Muscle layer of colon (tissue), 2 donors: ENCODE measurements around the gene CLEC5A.
"Not testable (repeated sequence)": the region's sequence is repeated elsewhere in the genome, so short reads cannot be mapped to it uniquely, and the experiment has no call there.

Experiments used
- H3K27ac ChIP-seq: one replicate; pipeline ENCODE4 v1.7.0; 2013; ENCODE audit warnings: low read depth, mild to moderate bottlenecking, low read length, moderate library complexity
- H3K27me3 ChIP-seq, 2 donors: one replicate each; pipeline ENCODE4 v1.7.0; 2013; ENCODE audit warnings: low read length in 2 of 2, mild to moderate bottlenecking in 2 of 2; ENCODE audit not compliant: insufficient read depth in 2 of 2, control insufficient read depth in 1 of 2
- H3K36me3 ChIP-seq: one replicate; pipeline ENCODE4 v1.7.0; 2013; ENCODE audit warnings: mild to moderate bottlenecking, low read length; ENCODE audit not compliant: insufficient read depth
- H3K4me1 ChIP-seq: one replicate; pipeline ENCODE4 v1.7.0; 2013; ENCODE audit warnings: mild to moderate bottlenecking, low read length; ENCODE audit not compliant: insufficient read depth
- H3K4me3 ChIP-seq, 2 donors: one replicate each; pipeline ENCODE4 v1.7.0; 2013; ENCODE audit warnings: low read length in 2 of 2, low read depth in 1 of 2, mild to moderate bottlenecking in 1 of 2, moderate library complexity in 1 of 2
- H3K9ac ChIP-seq: one replicate; pipeline ENCODE4 v1.7.0; 2013; ENCODE audit warnings: low read length
- H3K9me3 ChIP-seq: one replicate; pipeline ENCODE4 v1.7.0; 2013; ENCODE audit warnings: mild to moderate bottlenecking, low read length
- donor health status: abdominal sarcoma.
- donor health status: Adenocarcinoma of cecum.

CLEC5A gene

GRCh38 chr7:141944811-141945210 is 2.0 kb downstream of the CLEC5A start:
- no peak overlapping the region for H3K27ac ChIP-seq
- H3K4me3 ChIP-seq = no peak overlapping the region
- H3K9ac ChIP-seq = no peak overlapping the region
- H3K9me3 ChIP-seq = no peaks in the 10 kb centered on the region
- H3K4me1 ChIP-seq = no peaks in the 10 kb centered on the region
- no peaks in the 10 kb centered on the region for H3K36me3 ChIP-seq
- H3K27me3 ChIP-seq = no peaks in the 10 kb centered on the region

- H3K4me1 ChIP-seq = no peaks in the 10 kb centered on the region
- H3K9me3 ChIP-seq = no peaks in the 10 kb centered on the region
- H3K27me3 ChIP-seq = no peaks in the 10 kb centered on the region
- H3K27ac ChIP-seq = no peak overlapping the region
- H3K4me3 ChIP-seq = no peak overlapping the region
- no peak overlapping the region for H3K9ac ChIP-seq
- H3K36me3 ChIP-seq = no peaks in the 10 kb centered on the region
Observed at GRCh38 chr7:141943846-141944245, 2.9 kb downstream of the CLEC5A start.

- Histone ChIP-seq H3K36me3 (no peaks in the 10 kb centered on the region), H3K9me3 (no peaks in the 10 kb centered on the region), H3K27me3 (no peaks in the 10 kb centered on the region), H3K27ac (no peak overlapping the region), H3K4me3 (no peak overlapping the region), H3K4me1 (no peaks in the 10 kb centered on the region), H3K9ac (no peak overlapping the region)
Observed at GRCh38 chr7:141941075-141941474, 5.7 kb downstream of the CLEC5A start.

DNA sequence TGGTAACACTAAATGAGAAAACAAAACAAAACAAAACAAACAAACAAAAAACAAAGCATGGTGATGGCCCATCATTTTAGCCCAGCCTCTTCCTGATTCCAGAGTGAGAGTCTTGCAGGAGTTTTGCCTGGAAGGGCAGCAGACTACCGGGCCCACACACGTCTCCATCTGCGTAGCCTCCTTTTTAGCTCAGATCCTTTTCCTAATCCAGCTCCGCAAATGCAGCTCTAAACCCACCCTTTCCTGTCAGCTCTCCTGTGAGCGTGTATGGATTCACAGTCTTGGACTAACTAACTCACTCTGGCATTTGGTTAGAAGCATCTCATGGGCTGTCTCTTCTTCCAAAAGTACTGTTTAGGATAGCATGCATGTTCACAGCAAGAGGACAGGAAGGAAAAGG is 16.6 kb downstream of the CLEC5A start:
- Histone ChIP-seq H3K27ac (no peak overlapping the region), H3K9me3 (no peaks in the 10 kb centered on the region), H3K4me1 (no peaks in the 10 kb centered on the region), H3K9ac (no peak overlapping the region), H3K36me3 (no peaks in the 10 kb centered on the region), H3K4me3 (no peak overlapping the region), H3K27me3 (no peaks in the 10 kb centered on the region)

DNA sequence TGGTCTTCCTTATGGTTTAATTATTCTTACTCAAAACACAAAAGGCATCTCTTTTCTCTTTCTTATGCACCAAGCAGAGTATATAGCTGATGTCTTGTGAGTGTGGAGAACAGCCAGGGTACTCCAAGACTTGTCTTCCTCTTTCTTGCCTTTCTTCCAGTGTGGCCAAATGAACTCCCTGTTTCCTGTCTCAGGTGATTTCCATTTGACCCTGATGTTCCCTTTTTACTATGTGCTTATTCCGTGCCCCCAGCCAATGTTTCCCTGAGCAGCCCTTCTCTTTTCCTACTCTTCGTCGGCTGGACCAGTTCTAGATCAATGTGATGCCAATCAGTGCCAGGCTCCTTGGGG is 18.0 kb downstream of the CLEC5A start:
- Histone ChIP-seq H3K36me3 (no peaks in the 10 kb centered on the region), H3K4me3 (no peak overlapping the region), H3K9me3 (no peaks in the 10 kb centered on the region), H3K27me3 (no peaks in the 10 kb centered on the region), H3K27ac (no peak overlapping the region), H3K9ac (no peak overlapping the region), H3K4me1 (no peaks in the 10 kb centered on the region)

GRCh38 chr7:141928146-141928844 is 18.5 kb downstream of the CLEC5A start:
- H3K27ac ChIP-seq = no peak overlapping the region
- H3K9ac ChIP-seq = no peak overlapping the region
- H3K4me3 ChIP-seq = no peak overlapping the region
- no peaks in the 10 kb centered on the region for H3K4me1 ChIP-seq
- H3K36me3 ChIP-seq = no peaks in the 10 kb centered on the region
- no peaks in the 10 kb centered on the region for H3K9me3 ChIP-seq
- no peaks in the 10 kb centered on the region for H3K27me3 ChIP-seq

DNA sequence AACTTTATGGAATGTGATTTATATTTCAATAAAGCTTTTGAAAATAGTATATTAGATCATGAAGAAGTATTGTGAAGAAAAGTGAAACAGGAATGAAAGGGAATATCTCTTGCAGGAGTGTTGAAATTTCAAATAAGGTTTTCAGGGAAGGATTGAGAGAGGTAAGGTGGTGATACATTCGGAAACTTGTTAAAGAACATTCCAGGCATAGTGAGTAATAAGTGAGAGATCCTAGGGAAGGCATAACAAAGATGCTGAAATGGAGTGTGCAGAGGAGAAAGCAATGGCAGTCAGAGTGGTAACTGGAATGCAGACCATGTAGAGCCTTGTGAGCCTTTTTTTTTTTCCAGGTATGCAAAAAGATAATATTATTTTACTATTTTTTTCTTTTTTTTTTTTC is 26.5 kb downstream of the CLEC5A start:
- no peaks in the 10 kb centered on the region for H3K27me3 ChIP-seq
- H3K36me3 ChIP-seq = no peaks in the 10 kb centered on the region
- H3K4me1 ChIP-seq = no peaks in the 10 kb centered on the region
- no peak overlapping the region for H3K9ac ChIP-seq
- H3K4me3 ChIP-seq = no peak overlapping the region
- no peaks in the 10 kb centered on the region for H3K9me3 ChIP-seq
- no peak overlapping the region for H3K27ac ChIP-seq

DNA sequence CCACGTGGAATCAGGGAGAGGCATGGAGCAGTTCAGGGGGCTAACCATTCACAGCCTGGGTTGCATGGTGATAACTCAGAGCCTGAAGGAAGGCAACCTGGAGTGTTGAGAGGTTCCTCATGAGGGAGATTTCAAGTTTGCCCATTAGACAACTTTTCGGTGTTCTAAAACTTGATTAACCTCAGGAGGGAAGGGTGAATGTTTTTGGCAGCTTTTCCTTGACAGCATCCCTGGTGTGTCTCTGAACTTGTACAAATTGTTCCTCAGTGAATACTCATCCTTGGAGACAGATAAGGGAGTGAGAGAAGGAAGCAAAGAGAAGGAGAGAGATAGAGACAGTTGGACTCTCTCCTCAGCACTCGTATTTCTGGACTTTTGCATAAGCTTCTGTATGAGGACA is 30.7 kb downstream of the CLEC5A start, which contains the start of gene OR9A4:
OR9A4 (plus strand) TSS at position 301 of the 400 bp plus-strand sequence. CDS start 2,477 bp downstream, outside the sequence.
- no peaks in the 10 kb centered on the region for H3K27me3 ChIP-seq

GRCh38 chr7:141915565-141915964 is 31.2 kb downstream of the CLEC5A start:
- no peaks in the 10 kb centered on the region for H3K9me3 ChIP-seq
- H3K36me3 ChIP-seq = no peaks in the 10 kb centered on the region
- no peak overlapping the region for H3K27ac ChIP-seq
- H3K9ac ChIP-seq = no peak overlapping the region
- H3K4me1 ChIP-seq = no peaks in the 10 kb centered on the region
- no peak overlapping the region for H3K4me3 ChIP-seq
- no peaks in the 10 kb centered on the region for H3K27me3 ChIP-seq

More for the DNA sequence above, 30.7 kb downstream of the CLEC5A start, which contains the start of gene OR9A4:
- Histone ChIP-seq H3K27ac (no peak within 1 kb of the TSS), H3K4me3 (no peak within 1 kb of the TSS), H3K9ac (no peak within 1 kb of the TSS), H3K36me3 (no peaks in the 10 kb centered on the region), H3K9me3 (no peaks in the 10 kb centered on the region), H3K4me1 (no peaks in the 10 kb centered on the region)

DNA sequence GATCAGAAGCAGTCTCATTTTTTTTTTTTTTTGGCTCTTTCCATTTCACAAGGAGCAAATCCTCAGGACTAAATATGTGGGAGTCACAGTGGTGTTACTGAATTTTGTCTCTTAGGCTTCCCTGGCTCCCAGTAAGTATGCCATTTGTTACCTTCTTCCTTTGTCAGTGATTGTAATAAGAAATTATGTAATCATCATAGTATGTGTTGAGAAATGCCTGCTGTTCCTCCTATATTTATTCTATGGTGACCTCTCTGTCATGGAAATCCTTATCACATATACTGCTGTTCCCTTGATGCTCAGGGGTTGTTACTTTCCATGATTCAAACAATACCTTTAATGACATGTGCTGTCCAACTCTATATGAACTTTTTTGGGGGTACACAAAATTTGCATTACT is 35.4 kb downstream of the CLEC5A start:
- no peak overlapping the region for H3K9ac ChIP-seq
- H3K9me3 ChIP-seq = no peaks in the 10 kb centered on the region
- no peak overlapping the region for H3K27ac ChIP-seq
- H3K27me3 ChIP-seq = no peaks in the 10 kb centered on the region
- H3K4me1 ChIP-seq = no peaks in the 10 kb centered on the region
- H3K36me3 ChIP-seq = no peaks in the 10 kb centered on the region
- H3K4me3 ChIP-seq = no peak overlapping the region

GRCh38 chr7:141906285-141906684 is 40.5 kb downstream of the CLEC5A start:
- H3K9ac ChIP-seq = no peak overlapping the region
- no peak overlapping the region for H3K27ac ChIP-seq
- no peaks in the 10 kb centered on the region for H3K9me3 ChIP-seq
- H3K27me3 ChIP-seq = no peaks in the 10 kb centered on the region
- no peaks in the 10 kb centered on the region for H3K36me3 ChIP-seq
- no peaks in the 10 kb centered on the region for H3K4me1 ChIP-seq
- H3K4me3 ChIP-seq = no peak overlapping the region

DNA sequence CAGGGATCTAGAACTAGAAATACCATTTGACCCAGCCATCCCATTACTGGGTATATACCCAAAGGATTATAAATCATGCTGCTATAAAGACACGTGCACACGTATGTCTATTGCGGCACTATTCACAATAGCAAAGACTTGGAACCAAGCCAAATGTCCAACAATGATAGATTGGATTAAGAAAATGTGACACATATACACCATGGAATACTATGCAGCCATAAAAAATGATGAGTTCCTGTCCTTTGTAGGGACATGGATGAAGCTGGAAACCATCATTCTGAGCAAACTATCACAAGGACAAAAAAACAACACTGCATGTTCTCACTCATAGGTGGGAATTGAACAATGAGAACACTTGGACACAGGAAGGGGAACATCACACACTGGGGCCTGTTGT is 47.4 kb downstream of the CLEC5A start:
- H3K4me1 ChIP-seq, H3K27me3 ChIP-seq, H3K36me3 ChIP-seq, H3K9me3 ChIP-seq, H3K27ac ChIP-seq, H3K9ac ChIP-seq, H3K4me3 ChIP-seq: not testable (repeated sequence)
